ENCODE measurements around the gene GPATCH4. TPM values are rescaled to one million over a fixed set of nuclear protein-coding genes. Genes with fewer than 3 reads are reported as not detected.

Gene GPATCH4
- 5.9 and 18.8 TPM in 2 replicates for total RNA-seq

DNA sequence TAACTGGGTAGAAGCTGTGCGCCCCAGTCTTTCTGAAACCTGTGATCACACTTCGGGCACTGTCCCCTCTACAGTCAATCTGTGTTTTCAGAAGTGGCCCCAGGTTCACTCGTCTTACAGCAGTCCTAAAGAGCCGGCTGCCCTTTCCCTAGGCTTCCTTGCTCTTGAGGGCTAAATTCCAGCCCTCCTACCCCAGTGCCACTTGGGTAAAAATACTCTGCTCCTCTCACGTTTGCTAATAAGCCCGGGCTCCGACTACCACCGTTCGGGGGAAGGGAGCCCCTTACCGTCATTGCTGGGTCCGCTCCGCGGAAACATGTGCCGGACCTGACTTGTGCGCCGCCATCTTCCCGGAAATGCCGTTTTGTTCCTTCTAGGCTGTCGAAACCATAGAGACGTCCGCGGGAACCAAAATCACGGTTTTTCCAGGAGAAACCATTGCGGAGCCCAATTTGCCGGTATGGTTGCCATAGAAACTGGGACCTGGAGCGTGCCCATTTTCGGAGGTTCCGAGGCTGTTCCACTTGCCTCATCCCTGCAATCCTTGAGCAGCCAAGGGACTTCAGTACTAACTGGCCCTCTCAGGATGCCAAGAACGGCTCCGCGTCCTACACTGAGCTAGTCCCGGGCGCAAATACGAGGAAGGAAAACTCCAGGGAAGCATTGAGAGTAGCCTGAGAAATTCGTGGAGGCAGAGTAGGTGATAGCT lies at the start of gene GPATCH4:
TSS of gene GPATCH4 (minus strand) at position 358 of the 709 bp plus-strand sequence.

DNA sequence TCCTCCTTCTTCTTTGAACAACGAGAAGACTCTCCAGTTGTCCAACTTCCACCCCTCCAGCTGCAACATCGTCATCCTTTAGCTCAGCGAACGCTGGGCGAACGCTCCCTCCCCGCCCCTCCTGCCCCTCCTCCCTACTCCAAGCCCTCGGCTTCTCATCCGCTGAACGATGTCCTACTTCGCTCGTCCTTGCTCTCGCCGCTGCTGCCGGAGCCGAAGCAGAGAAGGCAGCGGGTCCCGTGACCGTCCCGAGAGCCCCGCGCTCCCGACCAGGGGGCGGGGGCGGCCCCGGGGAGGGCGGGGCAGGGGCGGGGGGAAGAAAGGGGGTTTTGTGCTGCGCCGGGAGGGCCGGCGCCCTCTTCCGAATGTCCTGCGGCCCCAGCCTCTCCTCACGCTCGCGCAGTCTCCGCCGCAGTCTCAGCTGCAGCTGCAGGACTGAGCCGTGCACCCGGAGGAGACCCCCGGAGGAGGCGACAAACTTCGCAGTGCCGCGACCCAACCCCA lies 40.5 kb upstream of the GPATCH4 start, which contains the start of gene BCAN:
TSS of gene BCAN (plus strand) at position 357 of the 504 bp plus-strand sequence. CDS start 3,938 bp downstream, outside the sequence.

DNA sequence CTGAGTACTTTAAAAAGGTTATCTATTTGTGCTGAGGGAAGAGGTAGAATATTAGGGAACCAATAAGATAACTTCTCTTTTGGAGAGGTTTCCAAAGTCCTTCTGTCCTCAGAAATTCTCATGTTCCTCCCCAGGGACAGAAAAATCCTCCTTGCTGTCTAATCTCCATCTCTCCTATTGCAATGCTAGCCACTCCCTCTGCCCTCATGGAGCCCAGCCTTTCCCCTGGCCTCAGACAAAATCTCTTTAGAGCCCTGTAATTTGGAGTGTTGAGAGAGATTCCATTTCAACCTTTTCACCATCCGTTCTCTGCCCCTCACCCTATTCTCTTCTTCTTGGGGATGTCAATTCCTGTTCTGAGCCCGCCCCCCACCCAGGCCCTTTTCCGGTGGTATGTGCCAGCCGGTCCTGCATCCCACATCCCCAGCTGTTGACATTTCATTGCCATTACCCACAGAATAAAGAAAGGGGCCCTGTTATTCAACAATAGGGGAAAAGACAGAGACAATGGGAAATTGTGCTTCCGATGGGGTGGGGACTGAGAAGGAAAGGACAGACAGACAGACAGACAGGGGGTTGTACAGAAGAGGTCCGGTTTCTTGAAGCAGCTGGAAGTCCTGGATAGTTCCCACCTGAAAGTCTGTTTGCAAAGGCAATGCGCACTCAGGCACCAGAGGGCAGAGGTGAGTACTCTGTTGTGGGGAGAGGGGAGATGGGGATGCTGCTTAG lies 17.7 kb upstream of the GPATCH4 start, which contains the start of gene HAPLN2:
TSS of gene HAPLN2 (plus strand) at position 563 of the 729 bp plus-strand sequence. CDS start 4,076 bp downstream, outside the sequence.

GRCh38 chr1:156591432-156592157 lies 9.7 kb downstream of the GPATCH4 start, which contains the start of gene NAXE:
Gene NAXE, plus strand, starts transcription at chr1:156591776. Its CDS starts 29 bp downstream, at chr1:156591805.

GRCh38 chr1:156579472-156579871 lies 21.8 kb downstream of the GPATCH4 start, which contains the start of gene TTC24:
Gene TTC24, plus strand, starts transcription at chr1:156579723. Its CDS starts 1,642 bp downstream, at chr1:156581365.

DNA sequence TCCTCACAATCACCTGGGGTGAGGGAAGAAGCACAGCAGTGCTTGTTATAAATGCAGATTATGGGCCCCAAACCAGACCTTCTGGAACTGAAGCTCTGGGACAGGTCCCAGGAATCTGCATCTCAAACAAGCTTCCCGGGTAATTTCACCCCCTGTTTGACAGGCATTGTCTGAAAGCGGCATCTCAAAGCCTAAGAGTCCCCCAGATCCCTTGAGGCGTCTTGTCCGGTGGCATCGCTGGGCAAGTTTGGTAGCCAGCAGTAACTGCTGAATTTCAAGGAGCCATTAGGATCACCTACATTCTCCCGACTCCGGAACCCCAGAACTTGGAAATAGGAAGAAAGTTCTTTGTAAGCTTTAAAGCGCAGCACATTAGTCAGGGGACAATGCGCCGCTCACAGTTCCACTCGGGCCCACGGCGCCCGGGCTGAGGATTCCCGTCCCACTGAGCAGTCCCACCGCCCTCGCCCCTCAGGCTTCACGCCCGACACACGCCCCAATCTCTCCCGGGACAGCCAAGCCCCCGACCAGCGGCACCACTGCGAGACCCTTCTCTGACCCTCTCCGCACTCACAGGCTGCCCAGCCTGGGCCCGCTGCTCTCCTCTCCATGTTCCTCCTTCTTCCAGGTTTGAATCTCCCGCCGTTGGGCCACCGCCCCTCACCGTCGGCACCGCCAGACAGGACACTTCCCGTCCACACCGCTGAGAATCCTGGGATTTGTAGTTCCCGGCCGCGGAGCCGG lies 29.2 kb downstream of the GPATCH4 start, which contains the start of gene IQGAP3:
TSS of gene IQGAP3 (minus strand) at position 647 of the 744 bp plus-strand sequence. CDS start at position 611, 36 bp downstream.

Other genes starting within 250 kb of the GPATCH4 start
- 0.39 TPM in 1 of 2 replicates, not detected in the other for gene RHBG, start 232.3 kb downstream of the GPATCH4 start, total RNA-seq
- 15.3 and 20.8 TPM in 2 replicates for gene MEF2D, start 100.7 kb downstream of the GPATCH4 start, total RNA-seq
- gene IQGAP3, start 28.9 kb downstream of the GPATCH4 start, total RNA-seq, result 4.3 and 18.7 TPM in 2 replicates
- not detected in 2 replicates for gene TTC24, start 21.8 kb downstream of the GPATCH4 start, total RNA-seq
- 35.7 and 82.3 TPM in 2 replicates for gene NAXE, start 9.7 kb downstream of the GPATCH4 start, total RNA-seq
- gene HAPLN2, start 17.9 kb upstream of the GPATCH4 start, total RNA-seq, result not detected in 2 replicates
- gene BCAN, start 40.6 kb upstream of the GPATCH4 start, total RNA-seq, result under 0.01 TPM in 1 of 2 replicates, not detected in the other
- gene NES, start 75.9 kb upstream of the GPATCH4 start, total RNA-seq, result 0.65 and 2.7 TPM in 2 replicates
- 129 and 609 TPM in 2 replicates for gene CRABP2, start 104.1 kb upstream of the GPATCH4 start, total RNA-seq
- 14.5 and 20.4 TPM in 2 replicates for gene METTL25B, start 127.0 kb upstream of the GPATCH4 start, total RNA-seq
- gene ISG20L2, start 127.3 kb upstream of the GPATCH4 start, total RNA-seq, result 31.1 and 34.2 TPM in 2 replicates
- 11.8 and 26.8 TPM in 2 replicates for gene MRPL24, start 139.6 kb upstream of the GPATCH4 start, total RNA-seq
- 148 and 194 TPM in 2 replicates for gene HDGF, start 150.2 kb upstream of the GPATCH4 start, total RNA-seq
- gene PRCC, start 166.1 kb upstream of the GPATCH4 start, total RNA-seq, result 21.2 and 34.5 TPM in 2 replicates
- 1.2 TPM in 1 of 2 replicates, not detected in the other for gene SH2D2A, start 215.4 kb upstream of the GPATCH4 start, total RNA-seq

All from placental epithelial cell (primary cell).